HL-60/S4 treated with retinoic acid at 250 ng/mL for 4 days and 3 days (cell line): ENCODE data around the gene GTF2I.
"Not testable (repeated sequence)": the region's sequence is repeated elsewhere in the genome, so short reads cannot be mapped to it uniquely, and the experiment has no call there.

Experiments used
- in situ Hi-C: fragments of 300-500 bp; cut with MboI; formaldehyde crosslinking; loops from 2 replicates; pipeline ENCODE4 v1.7.0; 2022; ENCODE audit warnings: low sequenced_read_pairs

The GTF2I gene

GRCh38 chr7:74773760-74774750, 116.5 kb downstream of the GTF2I start, which contains the start of gene NCF1:
NCF1 (plus strand) TSS chr7:74774011; CDS start chr7:74774032, 21 bp downstream.
- in situ Hi-C loops = not testable (repeated sequence)

- in situ Hi-C loops = not testable (repeated sequence)
These were observed 117.6 kb downstream of the GTF2I start for GRCh38 chr7:74775111-74775510.

GRCh38 chr7:74779053-74779452, 121.5 kb downstream of the GTF2I start:
- in situ Hi-C loops = not testable (repeated sequence)

GRCh38 chr7:74781746-74782145, 124.2 kb downstream of the GTF2I start:
- in situ Hi-C loops = not testable (repeated sequence)

GRCh38 chr7:74783595-74783994, 126.1 kb downstream of the GTF2I start:
- in situ Hi-C loops = not testable (repeated sequence)

- in situ Hi-C loops = not testable (repeated sequence)
These were observed 131.0 kb downstream of the GTF2I start for GRCh38 chr7:74788369-74789150.

- in situ Hi-C loops = not testable (repeated sequence)
These were observed 131.8 kb downstream of the GTF2I start for GRCh38 chr7:74789200-74789736.

GRCh38 chr7:74797848-74798622, 140.5 kb downstream of the GTF2I start:
- in situ Hi-C loops = not testable (repeated sequence)

- in situ Hi-C loops = not testable (repeated sequence)
These were observed 141.1 kb downstream of the GTF2I start for GRCh38 chr7:74798644-74799043.
